ENCODE results near the gene VASN.
A peak's percentile ranks its signal among the peaks of the same experiment; 100 is the strongest.
"Not testable (repeated sequence)": the region's sequence is repeated elsewhere in the genome, so short reads cannot be mapped to it uniquely, and the experiment has no call there.

The VASN gene

DNA sequence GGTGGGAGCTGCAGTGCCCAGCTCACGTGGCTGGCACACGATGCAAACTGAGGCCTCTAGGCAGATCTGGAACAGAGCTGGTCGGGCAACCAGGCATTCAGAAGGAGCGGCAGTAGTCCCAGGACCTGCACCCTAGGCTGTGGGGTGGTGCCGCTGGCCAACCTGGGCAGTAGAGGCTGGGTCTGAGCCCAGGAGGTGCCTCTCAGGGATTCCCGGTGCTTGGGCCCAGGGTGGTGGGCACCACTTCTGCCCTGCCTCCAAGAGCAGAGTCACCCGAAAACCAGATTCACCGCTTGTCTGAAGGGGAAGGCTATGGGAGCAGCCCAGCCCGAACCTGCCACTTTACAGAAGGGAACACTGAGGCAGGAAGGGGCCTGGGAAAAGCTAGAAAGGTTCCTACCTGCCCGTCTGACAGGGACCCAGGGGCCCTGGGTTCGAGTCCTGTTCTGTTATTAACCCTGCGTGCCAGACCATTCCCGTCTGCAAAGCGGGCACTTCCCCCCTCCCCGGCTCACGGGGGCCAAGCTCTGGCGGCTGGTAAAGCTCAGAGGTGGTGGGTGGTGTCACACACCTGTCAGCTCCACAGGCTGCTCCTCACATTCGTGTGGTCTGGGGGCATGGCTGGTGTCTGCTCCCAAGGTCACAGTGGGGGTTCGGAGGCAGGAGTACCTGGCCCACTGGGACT is 38.9 kb upstream of the VASN start:
- peaks cover 3% of the 10 kb centered on the region for H3K4me1 Mint-ChIP-seq (ENCODE audit: low read depth)
- no peak overlapping the region for H3K4me3 Mint-ChIP-seq
- no peak overlapping the region for H3K27ac Mint-ChIP-seq
- H3K27me3 Mint-ChIP-seq: no peaks in the 10 kb centered on the region
- H3K9me3 Mint-ChIP-seq (ENCODE audit: low read depth): no peaks in the 10 kb centered on the region
- no peaks in the 10 kb centered on the region for H3K36me3 Mint-ChIP-seq

DNA sequence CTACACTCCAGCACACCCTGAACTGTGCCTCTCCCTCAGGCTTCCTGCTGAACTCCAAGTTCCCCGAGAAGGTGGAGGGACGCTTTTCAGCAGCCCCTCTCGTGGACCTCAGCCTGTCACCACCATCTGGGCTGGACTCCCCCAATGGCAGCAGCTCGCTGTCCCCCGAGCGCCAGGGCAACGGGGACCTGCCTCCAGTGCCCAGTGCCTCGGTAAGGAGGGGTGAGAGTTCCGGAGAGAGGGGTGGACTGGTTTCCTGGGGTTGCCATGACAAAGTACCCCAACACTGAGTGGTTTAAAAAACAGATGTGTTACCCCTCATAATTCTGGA is 38.4 kb upstream of the VASN start:
- Mint-ChIP-seq H3K27ac (no peak overlapping the region), H3K4me3 (no peak overlapping the region), H3K27me3 (no peaks in the 10 kb centered on the region), H3K4me1 (ENCODE audit: low read depth) (peaks cover 3% of the 10 kb centered on the region), H3K36me3 (no peaks in the 10 kb centered on the region), H3K9me3 (ENCODE audit: low read depth) (no peaks in the 10 kb centered on the region)

DNA sequence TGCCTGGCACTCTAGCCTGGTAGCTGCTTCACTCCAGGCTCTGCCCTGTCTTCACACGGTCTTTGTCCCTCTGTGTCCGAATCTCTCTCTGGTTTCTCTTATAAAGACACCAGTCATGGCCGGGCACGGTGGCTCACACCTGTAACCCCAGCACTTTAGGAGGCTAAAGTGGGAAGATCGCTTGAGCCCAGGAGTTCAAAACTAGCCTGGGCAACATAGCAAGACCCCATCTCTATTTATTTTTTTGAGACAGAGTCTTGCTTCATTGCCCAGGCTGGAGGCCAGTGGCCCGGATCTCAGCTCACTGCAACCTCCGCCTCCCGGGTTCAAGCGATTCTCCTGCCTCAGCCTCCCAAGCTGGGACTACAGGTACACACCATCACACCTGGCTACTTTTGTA is 37.9 kb upstream of the VASN start:
- H3K27ac Mint-ChIP-seq; H3K36me3 Mint-ChIP-seq; H3K4me3 Mint-ChIP-seq; H3K9me3 Mint-ChIP-seq (ENCODE audit: low read depth); H3K27me3 Mint-ChIP-seq; H3K4me1 Mint-ChIP-seq (ENCODE audit: low read depth): not testable (repeated sequence)

DNA sequence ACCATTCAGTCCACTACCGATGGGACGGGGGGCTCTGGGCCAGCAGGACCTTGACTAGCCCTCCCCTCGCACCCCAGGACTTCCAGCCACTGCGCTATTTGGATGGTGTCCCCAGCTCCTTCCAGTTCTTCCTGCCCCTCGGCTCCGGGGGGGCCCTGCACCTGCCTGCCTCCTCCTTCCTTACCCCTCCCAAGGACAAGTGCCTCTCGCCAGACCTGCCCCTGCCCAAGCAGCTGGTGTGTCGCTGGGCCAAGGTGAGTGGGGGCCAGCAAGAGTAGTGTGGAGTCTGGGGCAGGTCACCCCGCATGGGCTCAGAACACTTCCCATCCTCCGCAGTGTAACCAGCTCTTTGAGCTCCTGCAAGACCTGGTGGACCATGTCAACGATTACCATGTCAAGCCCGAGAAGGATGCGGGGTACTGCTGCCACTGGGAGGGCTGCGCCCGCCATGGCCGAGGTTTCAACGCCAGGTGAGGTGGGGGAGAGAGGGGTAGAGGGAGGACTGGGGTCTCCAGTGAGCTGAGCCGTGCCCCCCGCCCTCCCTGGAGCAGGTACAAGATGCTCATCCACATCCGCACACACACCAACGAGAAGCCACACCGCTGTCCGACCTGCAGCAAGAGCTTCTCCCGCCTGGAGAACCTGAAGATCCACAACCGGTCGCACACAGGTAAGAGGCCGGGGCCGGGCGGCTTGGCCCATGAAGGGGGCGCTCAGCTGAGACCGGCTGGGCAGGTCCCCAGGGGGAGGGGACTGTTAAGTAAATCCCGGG is 36.7 kb upstream of the VASN start:
- H3K9me3 Mint-ChIP-seq (ENCODE audit: low read depth): no peaks in the 10 kb centered on the region
- H3K36me3 Mint-ChIP-seq: no peaks in the 10 kb centered on the region
- no peak overlapping the region for H3K27ac Mint-ChIP-seq
- no peak overlapping the region for H3K4me3 Mint-ChIP-seq
- H3K4me1 Mint-ChIP-seq (ENCODE audit: low read depth): no peaks in the 10 kb centered on the region
- H3K27me3 Mint-ChIP-seq: no peaks in the 10 kb centered on the region

DNA sequence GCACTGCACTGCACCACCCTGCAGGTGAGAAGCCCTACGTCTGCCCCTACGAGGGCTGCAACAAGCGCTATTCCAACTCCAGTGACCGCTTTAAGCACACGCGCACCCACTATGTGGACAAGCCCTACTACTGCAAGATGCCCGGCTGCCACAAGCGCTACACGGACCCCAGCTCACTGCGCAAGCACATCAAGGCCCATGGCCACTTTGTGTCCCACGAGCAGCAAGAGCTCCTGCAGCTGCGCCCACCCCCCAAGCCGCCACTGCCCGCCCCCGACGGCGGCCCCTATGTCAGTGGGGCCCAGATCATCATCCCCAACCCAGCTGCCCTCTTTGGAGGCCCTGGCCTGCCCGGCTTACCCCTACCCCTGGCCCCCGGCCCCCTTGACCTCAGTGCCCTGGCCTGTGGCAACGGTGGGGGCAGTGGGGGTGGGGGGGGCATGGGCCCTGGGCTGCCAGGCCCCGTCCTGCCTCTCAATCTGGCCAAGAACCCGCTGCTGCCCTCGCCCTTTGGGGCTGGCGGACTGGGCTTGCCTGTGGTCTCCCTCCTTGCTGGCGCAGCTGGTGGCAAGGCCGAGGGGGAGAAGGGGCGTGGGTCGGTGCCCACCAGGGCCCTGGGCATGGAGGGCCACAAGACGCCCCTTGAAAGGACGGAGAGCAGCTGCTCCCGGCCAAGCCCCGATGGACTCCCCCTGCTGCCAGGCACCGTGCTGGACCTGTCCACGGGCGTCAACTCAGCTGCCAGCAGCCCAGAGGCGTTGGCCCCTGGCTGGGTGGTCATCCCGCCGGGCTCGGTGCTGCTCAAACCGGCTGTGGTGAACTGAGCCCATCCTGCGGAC is 34.7 kb upstream of the VASN start:
- H3K4me1 Mint-ChIP-seq (ENCODE audit: low read depth): no peaks in the 10 kb centered on the region
- no peak overlapping the region for H3K4me3 Mint-ChIP-seq
- no peaks in the 10 kb centered on the region for H3K36me3 Mint-ChIP-seq
- H3K27me3 Mint-ChIP-seq: no peaks in the 10 kb centered on the region
- no peak overlapping the region for H3K27ac Mint-ChIP-seq
- no peaks in the 10 kb centered on the region for H3K9me3 Mint-ChIP-seq (ENCODE audit: low read depth)

DNA sequence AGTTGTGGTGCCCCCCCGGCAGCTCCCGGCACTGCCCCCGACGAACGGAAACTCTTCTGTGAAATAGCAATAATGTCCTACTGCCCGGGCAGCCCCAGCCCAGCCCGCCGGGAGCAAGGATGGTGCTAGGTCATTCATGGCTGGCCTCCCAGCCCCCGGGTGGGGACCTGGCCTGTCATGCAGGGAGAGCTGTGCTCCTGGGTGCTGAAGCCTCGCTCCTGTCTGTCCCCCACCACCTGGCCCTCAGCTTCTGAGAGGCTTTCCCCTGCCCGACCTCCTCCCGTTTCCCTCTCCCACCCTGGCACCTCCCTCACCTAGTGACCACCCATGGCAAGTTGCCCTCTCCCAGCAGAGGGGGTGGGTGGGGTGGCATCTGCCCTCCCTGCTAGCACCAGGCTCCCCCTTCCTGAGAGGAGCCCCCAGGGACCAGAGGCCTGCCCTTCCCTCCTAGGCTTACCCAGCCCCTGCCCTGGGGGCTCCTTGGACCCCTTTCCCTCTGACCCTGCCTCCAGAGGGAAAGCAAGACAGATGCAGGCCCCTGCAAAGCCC is 34.0 kb upstream of the VASN start:
- Mint-ChIP-seq H3K27ac (no peak overlapping the region), H3K4me1 (ENCODE audit: low read depth) (no peaks in the 10 kb centered on the region), H3K4me3 (no peak overlapping the region), H3K27me3 (no peaks in the 10 kb centered on the region), H3K36me3 (no peaks in the 10 kb centered on the region), H3K9me3 (ENCODE audit: low read depth) (no peaks in the 10 kb centered on the region)

- Mint-ChIP-seq H3K4me1 (ENCODE audit: low read depth) (no peaks in the 10 kb centered on the region), H3K4me3 (no peak overlapping the region), H3K36me3 (no peaks in the 10 kb centered on the region), H3K9me3 (ENCODE audit: low read depth) (no peaks in the 10 kb centered on the region), H3K27ac (peak overlapping the region; percentile 6), H3K27me3 (no peaks in the 10 kb centered on the region)
Observed at GRCh38 chr16:4338125-4338582, 33.5 kb upstream of the VASN start.

GRCh38 chr16:4338712-4339299 is 32.8 kb upstream of the VASN start:
- H3K27me3 Mint-ChIP-seq: no peaks in the 10 kb centered on the region
- no peak overlapping the region for H3K27ac Mint-ChIP-seq
- H3K36me3 Mint-ChIP-seq: no peaks in the 10 kb centered on the region
- peaks cover 3% of the 10 kb centered on the region for H3K4me1 Mint-ChIP-seq (ENCODE audit: low read depth)
- H3K4me3 Mint-ChIP-seq: no peak overlapping the region
- no peaks in the 10 kb centered on the region for H3K9me3 Mint-ChIP-seq (ENCODE audit: low read depth)

- Mint-ChIP-seq H3K27ac (no peak overlapping the region), H3K4me3 (no peak overlapping the region), H3K27me3 (no peaks in the 10 kb centered on the region), H3K4me1 (ENCODE audit: low read depth) (peaks cover 3% of the 10 kb centered on the region), H3K36me3 (no peaks in the 10 kb centered on the region), H3K9me3 (ENCODE audit: low read depth) (no peaks in the 10 kb centered on the region)
Observed at GRCh38 chr16:4339455-4339854, 32.2 kb upstream of the VASN start.

DNA sequence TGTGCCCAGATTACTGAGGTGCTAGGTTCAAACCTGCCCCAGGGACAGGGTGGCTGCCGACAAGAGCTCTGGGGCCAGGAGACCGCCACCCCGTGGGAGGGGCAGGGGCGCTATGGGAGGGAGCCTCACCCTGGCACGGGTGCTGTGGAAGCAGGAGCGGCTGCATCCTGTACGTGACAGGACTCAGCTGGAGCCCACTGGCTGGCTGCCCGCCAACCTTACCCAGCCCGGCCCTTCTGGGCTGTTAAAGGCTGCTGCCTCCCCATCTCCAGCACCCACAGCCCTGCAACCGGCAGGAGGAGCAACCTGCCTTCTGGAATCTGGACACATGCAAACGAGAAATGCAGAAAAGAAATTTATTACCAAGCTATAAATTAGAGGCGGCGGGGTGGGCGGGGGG is 31.7 kb upstream of the VASN start:
- no peak overlapping the region for H3K4me3 Mint-ChIP-seq
- H3K27me3 Mint-ChIP-seq: no peaks in the 10 kb centered on the region
- no peak overlapping the region for H3K27ac Mint-ChIP-seq
- H3K9me3 Mint-ChIP-seq (ENCODE audit: low read depth): no peaks in the 10 kb centered on the region
- peaks cover 5% of the 10 kb centered on the region for H3K4me1 Mint-ChIP-seq (ENCODE audit: low read depth)
- H3K36me3 Mint-ChIP-seq: no peaks in the 10 kb centered on the region

DNA sequence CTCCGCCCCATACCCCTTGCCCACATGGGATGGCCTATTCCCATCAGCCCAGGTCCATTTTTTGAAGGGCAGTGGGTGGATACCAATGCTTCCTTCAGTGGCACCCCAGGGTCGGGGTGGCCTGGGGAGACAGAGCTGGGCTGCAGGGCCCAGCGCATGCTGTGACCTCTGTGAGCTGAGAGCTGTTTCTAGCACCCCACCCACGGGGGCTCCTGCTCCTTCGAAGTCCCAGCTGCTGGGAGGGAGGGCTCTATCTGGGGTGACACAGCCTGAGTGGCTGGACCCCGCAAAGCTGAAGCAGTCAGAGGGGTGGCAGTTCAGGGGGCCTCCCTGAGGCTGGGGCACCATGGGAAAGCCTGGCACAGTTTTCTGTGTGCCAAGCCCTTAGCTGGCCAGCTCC is 31.2 kb upstream of the VASN start:
- no peak overlapping the region for H3K27ac Mint-ChIP-seq
- no peak overlapping the region for H3K4me3 Mint-ChIP-seq
- H3K27me3 Mint-ChIP-seq: no peaks in the 10 kb centered on the region
- H3K9me3 Mint-ChIP-seq (ENCODE audit: low read depth): no peaks in the 10 kb centered on the region
- no peaks in the 10 kb centered on the region for H3K36me3 Mint-ChIP-seq
- peaks cover 7% of the 10 kb centered on the region for H3K4me1 Mint-ChIP-seq (ENCODE audit: low read depth)

GRCh38 chr16:4341250-4341649 is 30.4 kb upstream of the VASN start:
- H3K27ac Mint-ChIP-seq: no peak overlapping the region
- no peaks in the 10 kb centered on the region for H3K27me3 Mint-ChIP-seq
- no peak overlapping the region for H3K4me3 Mint-ChIP-seq
- no peaks in the 10 kb centered on the region for H3K9me3 Mint-ChIP-seq (ENCODE audit: low read depth)
- H3K4me1 Mint-ChIP-seq (ENCODE audit: low read depth): peaks cover 9% of the 10 kb centered on the region
- H3K36me3 Mint-ChIP-seq: no peaks in the 10 kb centered on the region

DNA sequence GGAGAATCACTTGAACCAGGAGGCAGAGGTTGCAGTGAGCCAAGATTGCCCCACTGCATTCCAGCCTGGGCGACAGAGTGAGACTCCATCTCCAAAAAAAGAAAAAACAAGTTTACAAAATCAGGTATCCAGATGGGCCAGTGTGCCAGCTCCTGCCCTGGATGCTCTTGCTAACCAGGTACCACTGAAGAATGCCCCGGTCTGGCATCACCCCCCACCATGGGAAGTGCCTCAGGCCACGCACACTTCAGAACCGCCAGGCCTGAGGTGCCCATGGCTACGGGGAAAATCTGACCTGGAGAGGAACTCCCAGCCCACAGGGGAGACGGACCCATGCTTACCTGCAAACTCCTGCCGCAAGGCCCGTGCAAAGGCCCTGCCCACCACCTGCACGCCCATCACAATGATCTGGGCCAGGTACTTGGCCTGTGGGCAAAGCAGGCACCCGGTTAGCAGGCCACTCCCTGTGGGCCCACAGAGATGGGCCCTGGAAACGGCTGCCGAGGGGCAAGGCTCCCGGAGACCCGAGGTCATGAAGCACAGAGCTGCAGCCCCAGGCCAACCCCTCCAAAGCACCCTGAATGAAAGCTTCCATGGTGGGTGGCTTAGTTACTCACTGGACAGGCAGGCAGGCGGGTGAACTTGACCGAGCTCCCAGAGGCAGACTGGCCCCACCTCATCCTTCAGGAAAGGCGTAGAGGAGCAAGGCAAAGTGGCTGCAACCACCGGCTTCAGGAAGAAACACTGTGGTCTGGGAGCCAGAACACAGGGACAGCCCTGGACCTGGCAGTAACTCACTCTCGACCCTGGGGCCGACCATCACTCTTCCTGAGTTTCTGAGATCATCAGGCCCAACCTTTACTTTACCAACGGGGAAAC is 28.5 kb upstream of the VASN start:
- Mint-ChIP-seq H3K9me3 (ENCODE audit: low read depth) (no peaks in the 10 kb centered on the region), H3K27ac (peak overlapping the region; percentile 41), H3K27me3 (no peaks in the 10 kb centered on the region), H3K4me1 (ENCODE audit: low read depth) (peaks cover 18% of the 10 kb centered on the region), H3K36me3 (no peaks in the 10 kb centered on the region), H3K4me3 (no peak overlapping the region)

GRCh38 chr16:4344300-4344982 is 27.2 kb upstream of the VASN start:
- not testable (repeated sequence) for H3K36me3 Mint-ChIP-seq; H3K9me3 Mint-ChIP-seq (ENCODE audit: low read depth); H3K4me3 Mint-ChIP-seq; H3K27me3 Mint-ChIP-seq
- Mint-ChIP-seq H3K4me1 (ENCODE audit: low read depth) (peaks cover 22% of the 10 kb centered on the region), H3K27ac (peak overlapping the region; percentile 75)
